HEK293 (cell line): ENCODE data around the gene FIBCD1.

Source experiments
- CTCF ChIA-PET: fragments of 350-600 bp; formaldehyde crosslinking; extraction: SDS; loops from one replicate; lab custom pipeline; 2021; ENCODE audit warnings: antibody characterized with exemption; lab: Yijun Ruan, JAX
- POLR2A ChIA-PET: fragments of 300-600 bp; formaldehyde crosslinking; extraction: SDS; loops from one replicate; lab custom pipeline; 2020; ENCODE audit warnings: antibody characterized with exemption, inconsistent platforms; lab: Yijun Ruan, JAX
- H3K27ac ChIP-seq: fragments of 200-500 bp; sonication (Bioruptor generic); 2 replicates; pipeline ENCODE4 v1.5.1; 2014; ENCODE audit warnings: low read depth, low read length, control low read depth, inconsistent platforms; ENCODE audit errors: extremely low read depth
- H3K36me3 ChIP-seq, 2 experiments: fragments of 200-500 bp in 1 of 2; sonication (Bioruptor generic) in 1 of 2; 1 replicate in 1 of 2; 2 replicates in 1 of 2; pipeline ENCODE4 v1.5.1; 2014 to 2017; ENCODE audit warnings: inconsistent platforms in 2 of 2, low read length in 2 of 2; ENCODE audit not compliant: control insufficient read depth in 2 of 2, insufficient read depth in 1 of 2
- H3K4me1 ChIP-seq: fragments of 200-500 bp; sonication (Bioruptor generic); 2 replicates; pipeline ENCODE4 v1.5.1; 2014; ENCODE audit warnings: mild to moderate bottlenecking, low read length, inconsistent platforms; ENCODE audit not compliant: control insufficient read depth, insufficient read depth
- H3K4me3 ChIP-seq: 2 replicates; pipeline ENCODE4 v1.5.1; 2011; ENCODE audit warnings: low read depth, mild to moderate bottlenecking, control low read depth, low read length, moderate library complexity
- H3K9me3 ChIP-seq: fragments of 200-500 bp; sonication (Bioruptor generic); 2 replicates; pipeline ENCODE4 v1.5.1; 2014; ENCODE audit warnings: low read depth, low read length, inconsistent platforms; ENCODE audit not compliant: control insufficient read depth, insufficient read depth
- ATF2 ChIP-seq: fragments of 450-650 bp; formaldehyde crosslinking; IDR thresholded peaks from 2 replicates; pipeline ENCODE4 v1.5.1; 2016; ENCODE audit warnings: missing biosample characterization, missing genetic modification characterization, low read depth
- GFI1B ChIP-seq: fragments of 450-650 bp; formaldehyde crosslinking; IDR thresholded peaks from 2 replicates; pipeline ENCODE4 v1.5.1; 2016; ENCODE audit warnings: missing biosample characterization, missing genetic modification characterization
- PRDM10 ChIP-seq: fragments of 450-650 bp; formaldehyde crosslinking; IDR thresholded peaks from 2 replicates; pipeline ENCODE4 v1.5.1; 2016; ENCODE audit warnings: missing biosample characterization, missing genetic modification characterization
- ZBTB6 ChIP-seq: fragments of 450-650 bp; formaldehyde crosslinking; IDR thresholded peaks from 2 replicates; pipeline ENCODE4 v1.5.1; 2017; ENCODE audit warnings: missing biosample characterization, missing genetic modification characterization
- ZNF132 ChIP-seq: fragments of 450-650 bp; formaldehyde crosslinking; IDR thresholded peaks from 2 replicates; pipeline ENCODE4 v1.5.1; 2017; ENCODE audit warnings: missing biosample characterization, missing genetic modification characterization, borderline replicate concordance
- ZNF155 ChIP-seq: fragments of 450-650 bp; formaldehyde crosslinking; IDR thresholded peaks from 2 replicates; pipeline ENCODE4 v1.5.1; 2016; ENCODE audit warnings: missing biosample characterization, missing genetic modification characterization
- ZNF18 ChIP-seq: fragments of 450-650 bp; formaldehyde crosslinking; IDR thresholded peaks from 2 replicates; pipeline ENCODE4 v1.5.1; 2016; ENCODE audit warnings: missing biosample characterization, missing genetic modification characterization
- ZNF239 ChIP-seq: fragments of 450-650 bp; formaldehyde crosslinking; IDR thresholded peaks from 2 replicates; pipeline ENCODE4 v1.5.1; 2016; ENCODE audit warnings: missing biosample characterization, missing genetic modification characterization
- ZNF248 ChIP-seq: fragments of 450-650 bp; formaldehyde crosslinking; IDR thresholded peaks from 2 replicates; pipeline ENCODE4 v1.5.1; 2017; ENCODE audit warnings: missing biosample characterization, missing genetic modification characterization
- ZNF266 ChIP-seq: fragments of 450-650 bp; formaldehyde crosslinking; IDR thresholded peaks from 2 replicates; pipeline ENCODE4 v1.5.1; 2016; ENCODE audit warnings: missing biosample characterization, missing genetic modification characterization, low read depth
- ZNF292 ChIP-seq: fragments of 450-650 bp; formaldehyde crosslinking; IDR thresholded peaks from 2 replicates; pipeline ENCODE4 v1.5.1; 2016; ENCODE audit warnings: low read depth, missing biosample characterization, missing genetic modification characterization, borderline replicate concordance
- ZNF394 ChIP-seq: fragments of 450-650 bp; formaldehyde crosslinking; IDR thresholded peaks from 2 replicates; pipeline ENCODE4 v1.5.1; 2016; ENCODE audit warnings: missing biosample characterization, missing genetic modification characterization, mild to moderate bottlenecking, moderate library complexity, borderline replicate concordance
- ZNF561 ChIP-seq: fragments of 450-650 bp; IDR thresholded peaks from 2 replicates; pipeline ENCODE4 v1.5.1; 2018; ENCODE audit warnings: missing biosample characterization, missing genetic modification characterization, borderline replicate concordance
- ZNF626 ChIP-seq: fragments of 450-650 bp; sonication (Bioruptor Pico); formaldehyde crosslinking; IDR thresholded peaks from 2 replicates; pipeline ENCODE4 v1.5.1; 2018; ENCODE audit warnings: missing biosample characterization, missing genetic modification characterization, inconsistent platforms
- ZNF670 ChIP-seq: fragments of 450-650 bp; formaldehyde crosslinking; IDR thresholded peaks from 2 replicates; pipeline ENCODE4 v1.5.1; 2016; ENCODE audit warnings: missing biosample characterization, missing genetic modification characterization, low read depth
- ZNF701 ChIP-seq: fragments of 450-650 bp; formaldehyde crosslinking; IDR thresholded peaks from 2 replicates; pipeline ENCODE4 v1.5.1; 2016; ENCODE audit warnings: missing biosample characterization, missing genetic modification characterization
- ZNF707 ChIP-seq: fragments of 450-650 bp; formaldehyde crosslinking; IDR thresholded peaks from 2 replicates; pipeline ENCODE4 v1.5.1; 2016; ENCODE audit warnings: missing biosample characterization, missing genetic modification characterization
- ZNF785 ChIP-seq: fragments of 450-650 bp; formaldehyde crosslinking; IDR thresholded peaks from 2 replicates; pipeline ENCODE4 v1.5.1; 2016; ENCODE audit warnings: missing biosample characterization, missing genetic modification characterization
- ZXDB ChIP-seq: fragments of 450-650 bp; formaldehyde crosslinking; IDR thresholded peaks from 2 replicates; pipeline ENCODE4 v1.5.1; 2016; ENCODE audit warnings: missing biosample characterization, missing genetic modification characterization
- TF ChIP-seq, protein P1 (sequence below): fragments of 450-650 bp; formaldehyde crosslinking; IDR thresholded peaks from 2 replicates; pipeline ENCODE4 v1.5.1; 2016; ENCODE audit warnings: missing biosample characterization, missing genetic modification characterization
- TF ChIP-seq, protein P2 (sequence below): fragments of 450-650 bp; formaldehyde crosslinking; IDR thresholded peaks from 2 replicates; pipeline ENCODE4 v1.5.1; 2017; ENCODE audit warnings: missing biosample characterization, missing genetic modification characterization

Gene FIBCD1

GRCh38 chr9:130870491-130871381 is 68.3 kb downstream of the FIBCD1 start:
- Histone ChIP-seq H3K9me3 (no peaks in the 10 kb centered on the region), H3K36me3 (peaks cover 0 to 68% of the 10 kb centered on the region in 2 experiments; a peak in 1 of 3 replicates), H3K4me3 (no peak overlapping the region), H3K27ac (no peak overlapping the region)
- POLR2A ChIA-PET: interaction anchor here (0.6 to 1.5 kb wide), 3 partner anchors 15 to 176 kb away, joined by 3 read pairs; no protein-coding TSS in a partner anchor
- TF ChIP-seq, protein P1, sequence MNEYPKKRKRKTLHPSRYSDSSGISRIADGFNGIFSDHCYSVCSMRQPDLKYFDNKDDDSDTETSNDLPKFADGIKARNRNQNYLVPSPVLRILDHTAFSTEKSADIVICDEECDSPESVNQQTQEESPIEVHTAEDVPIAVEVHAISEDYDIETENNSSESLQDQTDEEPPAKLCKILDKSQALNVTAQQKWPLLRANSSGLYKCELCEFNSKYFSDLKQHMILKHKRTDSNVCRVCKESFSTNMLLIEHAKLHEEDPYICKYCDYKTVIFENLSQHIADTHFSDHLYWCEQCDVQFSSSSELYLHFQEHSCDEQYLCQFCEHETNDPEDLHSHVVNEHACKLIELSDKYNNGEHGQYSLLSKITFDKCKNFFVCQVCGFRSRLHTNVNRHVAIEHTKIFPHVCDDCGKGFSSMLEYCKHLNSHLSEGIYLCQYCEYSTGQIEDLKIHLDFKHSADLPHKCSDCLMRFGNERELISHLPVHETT (tag by site-specific recombination): no peak
- no peak for TF ChIP-seq ZNF785 (tag by site-specific recombination)
- TF ChIP-seq ZNF626 (tag by site-specific recombination): no peak
- no peak for TF ChIP-seq ZNF394 (tag by site-specific recombination)
- TF ChIP-seq, all 188 proteins: peak for 0
- CTCF ChIA-PET: interaction anchor here (0.5 to 13.9 kb wide), 57 partner anchors 8 to 1552 kb away, joined by 3 to 400 read pairs (median 6); partner anchors contain the start of gene FIBCD1
- no peaks in the 10 kb centered on the region for H3K4me1 ChIP-seq

DNA sequence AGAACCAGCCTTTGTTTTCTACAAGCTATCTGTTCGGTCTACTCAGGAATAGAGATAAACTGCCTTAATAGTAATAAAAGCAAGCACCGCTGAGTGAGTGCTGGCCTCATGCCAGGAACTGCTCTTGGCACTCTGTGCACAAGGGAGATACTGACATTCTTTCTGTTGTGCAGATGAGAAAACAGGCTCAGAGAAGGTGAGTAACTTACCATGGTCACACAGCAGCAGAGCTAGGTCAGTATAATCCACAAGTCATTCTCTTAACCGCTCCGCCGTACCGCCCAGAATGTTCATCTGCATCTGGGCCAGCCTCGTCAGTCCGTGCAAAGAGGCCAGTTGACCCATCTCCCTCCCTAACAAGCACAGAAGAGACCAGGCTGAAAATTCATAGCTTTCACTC is 69.8 kb downstream of the FIBCD1 start:
- Histone ChIP-seq H3K9me3 (no peaks in the 10 kb centered on the region), H3K4me3 (no peak overlapping the region), H3K4me1 (no peaks in the 10 kb centered on the region), H3K27ac (no peak overlapping the region), H3K36me3 (peaks cover 0 to 64% of the 10 kb centered on the region in 2 experiments; a peak in 1 of 3 replicates)
- ChIA-PET CTCF (interaction anchor here (0.5 to 13.9 kb wide), 53 partner anchors 8 to 409 kb away, joined by 3 to 400 read pairs (median 7); partner anchors contain the start of gene FIBCD1), POLR2A (interaction anchor here (1.0 to 1.5 kb wide), 2 partner anchors 17 to 31 kb away, joined by 3 to 4 read pairs; no protein-coding TSS in a partner anchor)
- TF ChIP-seq ZNF670 (no peak), ZNF155 (tag by site-specific recombination) (no peak), ZBTB6 (tag by site-specific recombination) (no peak), ZNF266 (no peak), ZNF18 (peak; percentile 45; the same call in 1 of the 2 replicates), GFI1B (tag by site-specific recombination) (no peak), ZNF707 (tag by site-specific recombination) (no peak), PRDM10 (no peak), ZNF561 (tag by site-specific recombination) (no peak), ZXDB (tag by site-specific recombination) (no peak), ZNF248 (tag by site-specific recombination) (no peak), ZNF132 (tag by site-specific recombination) (no peak), ATF2 (tag by site-specific recombination) (no peak), ZNF292 (tag by site-specific recombination) (no peak), ZNF239 (no peak), ZNF701 (tag by site-specific recombination) (no peak)
- TF ChIP-seq, protein P2, sequence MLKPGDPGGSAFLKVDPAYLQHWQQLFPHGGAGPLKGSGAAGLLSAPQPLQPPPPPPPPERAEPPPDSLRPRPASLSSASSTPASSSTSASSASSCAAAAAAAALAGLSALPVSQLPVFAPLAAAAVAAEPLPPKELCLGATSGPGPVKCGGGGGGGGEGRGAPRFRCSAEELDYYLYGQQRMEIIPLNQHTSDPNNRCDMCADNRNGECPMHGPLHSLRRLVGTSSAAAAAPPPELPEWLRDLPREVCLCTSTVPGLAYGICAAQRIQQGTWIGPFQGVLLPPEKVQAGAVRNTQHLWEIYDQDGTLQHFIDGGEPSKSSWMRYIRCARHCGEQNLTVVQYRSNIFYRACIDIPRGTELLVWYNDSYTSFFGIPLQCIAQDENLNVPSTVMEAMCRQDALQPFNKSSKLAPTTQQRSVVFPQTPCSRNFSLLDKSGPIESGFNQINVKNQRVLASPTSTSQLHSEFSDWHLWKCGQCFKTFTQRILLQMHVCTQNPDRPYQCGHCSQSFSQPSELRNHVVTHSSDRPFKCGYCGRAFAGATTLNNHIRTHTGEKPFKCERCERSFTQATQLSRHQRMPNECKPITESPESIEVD: peak; percentile 38; the same call in 1 of the 2 replicates
